Suppressor macrophage treated with lipopolysaccharide for 1 hour (primary cell): ENCODE measurements around the gene DNAJC15.
"Not testable (repeated sequence)": the region's sequence is repeated elsewhere in the genome, so short reads cannot be mapped to it uniquely, and the experiment has no call there.

ENCODE experiments used
- DNase-seq, 3 donors: peaks; one replicate each; pipeline ENCODE4 v3.0.0-alpha.2; 2020 to 2022

The DNAJC15 gene

DNA sequence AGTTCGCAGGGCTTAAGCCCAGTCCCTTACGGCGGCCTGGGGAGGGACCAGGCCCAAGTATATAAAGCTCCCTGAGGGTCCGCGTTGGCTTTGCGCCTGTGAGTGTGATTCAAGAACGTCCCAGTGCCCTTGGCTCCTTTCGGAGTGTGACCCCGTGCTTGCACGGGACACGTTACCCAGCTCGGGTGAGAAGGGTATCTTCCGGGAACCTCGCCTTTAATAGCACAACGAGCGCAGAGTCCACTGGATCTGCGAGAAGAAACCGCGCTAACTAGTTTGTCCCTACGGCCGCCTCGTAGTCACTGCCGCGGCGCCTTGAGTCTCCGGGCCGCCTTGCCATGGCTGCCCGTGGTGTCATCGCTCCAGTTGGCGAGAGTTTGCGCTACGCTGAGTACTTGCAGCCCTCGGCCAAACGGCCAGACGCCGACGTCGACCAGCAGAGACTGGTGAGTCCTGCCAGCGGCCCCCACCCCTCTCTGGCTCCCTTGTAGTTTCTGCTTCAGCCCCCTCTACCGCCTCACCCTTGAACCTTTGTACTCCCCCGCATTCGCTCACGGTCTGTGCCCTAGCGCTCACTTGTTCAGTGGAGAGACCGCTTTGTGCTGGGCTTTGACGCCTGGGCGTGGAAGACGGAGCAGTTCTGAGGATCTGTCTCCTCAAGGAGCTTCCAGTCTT, at the start of gene DNAJC15:
Gene DNAJC15, plus strand, starts transcription at position 298 of the 675 bp plus-strand sequence. Its CDS starts 41 bp downstream, at position 339.
- DNase-seq: peak; percentile 87 to 89 (median 88)

DNA sequence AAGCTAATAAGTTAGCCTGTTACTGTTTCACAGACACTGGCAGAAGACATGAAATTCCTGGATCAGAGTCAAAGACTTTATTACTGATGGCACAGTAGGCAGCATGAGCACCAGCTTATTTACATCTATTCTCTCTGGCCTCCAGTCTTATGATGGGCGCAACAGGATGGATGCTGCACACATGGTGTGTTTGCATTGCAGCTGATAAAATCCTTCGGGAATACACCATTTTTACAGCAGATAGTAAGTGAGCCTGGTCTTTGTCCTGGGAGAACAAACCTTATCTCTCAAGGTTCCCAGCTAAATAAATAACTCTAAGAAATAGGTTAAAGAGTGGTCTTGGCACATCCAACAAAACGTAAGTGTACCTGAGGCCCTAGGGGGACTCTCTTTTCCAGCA, 47.3 kb upstream of the DNAJC15 start:
- no peak for DNase-seq

DNA sequence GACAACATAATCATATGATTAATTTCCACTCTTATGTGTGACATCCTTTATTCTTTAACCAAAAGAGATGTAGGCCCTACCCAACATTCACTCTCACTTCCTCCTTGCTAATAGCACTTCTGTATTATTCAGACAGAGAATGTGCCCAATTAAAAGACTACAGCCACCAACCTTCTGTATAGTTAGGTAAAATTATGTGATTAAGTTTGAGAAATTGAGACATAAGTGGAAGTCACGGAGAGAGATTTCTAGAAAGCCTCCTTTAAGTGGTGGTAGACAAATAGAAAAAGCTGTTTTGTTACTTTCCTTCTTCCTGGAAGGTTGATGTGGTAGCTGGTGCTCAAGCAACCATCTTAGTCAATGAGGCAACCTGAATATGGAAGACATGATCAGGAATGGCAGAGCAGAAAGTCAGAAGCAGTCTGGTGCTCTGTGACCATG, 46.1 kb upstream of the DNAJC15 start:
- peak; percentile 33 to 65 (median 41) for DNase-seq

DNA sequence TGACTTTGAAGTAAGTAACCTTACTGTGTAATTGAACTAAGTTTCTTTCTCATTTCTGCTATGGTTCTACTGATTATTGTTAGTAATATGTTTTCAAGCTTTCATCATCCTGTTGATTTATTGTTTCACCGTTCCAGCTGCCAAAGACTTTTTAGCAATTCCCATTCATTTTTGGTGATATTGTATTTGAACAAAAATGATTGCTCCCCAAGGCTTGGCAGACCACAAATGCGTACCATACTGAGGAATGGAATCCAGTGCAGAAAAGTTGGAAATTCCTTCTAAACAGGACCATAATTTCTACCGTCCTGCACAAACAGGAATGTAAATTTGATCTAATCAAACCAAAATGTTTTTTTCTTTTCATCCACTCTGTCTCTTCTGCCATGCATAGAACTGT, 42.1 kb upstream of the DNAJC15 start:
- no peak for DNase-seq

DNA sequence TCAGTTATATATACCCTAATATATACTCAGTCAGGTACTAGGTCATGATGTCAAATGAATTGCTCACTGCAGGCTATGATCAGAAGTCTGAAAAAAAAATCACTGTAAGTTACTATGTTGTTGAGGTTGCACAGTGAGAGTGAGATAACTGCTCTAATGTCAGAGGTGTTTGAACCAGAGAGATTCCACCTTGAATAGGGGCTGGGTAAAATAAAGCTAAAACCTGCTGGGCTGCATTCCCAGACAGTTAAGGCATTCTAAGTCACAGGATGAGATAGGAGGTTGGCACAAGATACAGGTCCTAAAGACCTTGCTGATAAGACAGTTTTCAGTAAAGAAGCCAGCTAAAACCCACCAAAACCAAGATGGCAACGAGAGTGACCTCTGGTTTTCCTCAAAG, 41.5 kb upstream of the DNAJC15 start:
- no peak for DNase-seq

DNA sequence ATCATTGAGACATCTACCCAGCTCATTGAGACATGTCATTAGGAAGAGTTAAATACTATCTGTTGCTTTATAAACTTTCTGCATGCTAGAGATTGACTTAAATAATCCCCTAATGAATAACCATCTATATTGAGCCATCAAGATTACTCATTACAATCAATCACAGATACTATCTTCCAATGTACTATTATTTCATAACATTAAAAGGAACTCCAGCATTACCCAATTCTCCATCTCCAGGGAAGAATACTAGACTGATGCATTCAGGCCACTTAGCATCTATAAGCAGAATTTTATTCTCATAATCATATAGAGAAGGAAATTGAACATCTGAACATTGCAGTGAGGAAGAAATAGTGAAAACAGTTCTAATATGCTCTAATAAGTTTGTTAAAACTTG, 39.4 kb upstream of the DNAJC15 start:
- DNase-seq: peak; percentile 32 to 73 (median 63)

DNA sequence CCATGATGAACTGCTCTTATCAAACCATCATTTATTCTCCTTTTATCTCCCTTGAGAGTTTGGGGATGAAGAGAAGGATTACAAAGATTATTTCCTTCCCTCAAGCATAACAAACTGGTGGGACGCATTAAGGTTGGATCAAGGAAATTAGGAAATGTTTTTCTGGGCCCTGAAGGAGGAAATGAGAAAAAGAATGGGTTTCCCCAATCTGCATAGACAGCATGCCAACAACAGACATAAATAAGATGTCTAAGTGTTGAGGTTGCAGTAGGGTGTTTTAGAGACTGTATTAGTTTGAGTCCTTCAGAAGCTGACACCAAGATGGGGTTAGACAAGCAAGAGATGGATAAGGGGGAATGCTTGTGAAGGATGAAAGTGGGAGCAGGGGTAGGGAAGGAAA, 38.7 kb upstream of the DNAJC15 start:
- DNase-seq: peak; percentile 38 to 70 (median 67)

DNA sequence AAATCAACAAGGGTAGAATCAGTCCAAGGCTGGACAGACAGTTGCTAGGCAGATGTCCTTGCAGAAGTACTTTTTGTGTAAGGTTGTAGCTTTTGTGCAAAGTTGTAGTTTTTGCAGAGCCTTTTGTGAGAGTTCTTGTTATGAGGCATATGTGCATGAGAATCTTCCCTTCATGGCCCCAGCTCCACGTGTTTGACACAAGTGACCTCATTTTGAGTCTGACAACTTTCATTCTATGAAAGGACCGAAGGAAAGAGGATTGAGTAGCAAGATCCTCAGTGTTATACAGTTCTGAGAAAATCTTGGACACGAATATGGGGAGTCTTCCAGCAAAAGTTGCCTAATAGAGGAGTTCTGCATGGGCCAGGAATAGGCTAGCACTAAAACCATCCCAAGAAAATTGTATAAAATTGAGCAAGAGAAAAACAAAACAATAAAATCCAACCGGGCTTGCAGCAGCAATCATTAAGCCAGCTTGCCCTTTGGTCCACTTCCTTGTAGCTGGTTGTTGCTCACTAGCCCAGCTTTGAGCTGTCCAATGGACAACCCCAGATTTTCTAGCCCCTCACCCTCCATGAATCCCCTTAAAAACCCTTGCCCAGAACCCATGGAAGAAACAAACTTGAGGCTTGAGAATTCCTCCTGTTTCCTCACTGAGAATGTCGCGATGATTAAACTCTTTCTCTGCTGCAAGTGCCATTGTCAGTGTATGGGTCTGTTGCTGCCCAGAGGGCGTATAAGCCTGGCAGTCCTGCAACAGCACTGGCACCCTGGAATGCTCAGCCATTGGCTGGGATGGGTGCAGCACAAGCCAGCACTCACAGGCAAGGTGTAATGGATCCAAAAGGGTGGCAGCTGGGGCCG, 37.8 kb upstream of the DNAJC15 start:
- DNase-seq: no peak

DNA sequence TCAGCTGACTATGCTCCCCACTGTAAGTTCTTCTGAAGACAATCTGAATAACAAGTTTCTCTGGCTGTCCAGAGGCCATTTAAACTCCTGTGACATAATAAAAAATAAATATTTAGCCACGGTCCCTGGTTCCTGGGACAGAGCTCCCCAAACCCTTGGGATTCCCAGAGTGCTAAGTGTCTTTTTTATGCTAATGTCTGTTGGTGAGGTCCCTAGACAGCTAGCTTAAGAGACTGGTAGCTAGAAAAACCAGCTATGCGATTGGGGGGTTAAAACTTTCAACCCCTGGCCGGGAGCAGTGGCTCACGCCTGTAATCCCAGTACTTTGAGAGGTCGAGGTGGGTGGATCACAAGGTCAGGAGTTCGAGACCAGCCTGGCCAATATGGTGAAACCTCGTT, 37.2 kb upstream of the DNAJC15 start:
- DNase-seq: no peak

DNA sequence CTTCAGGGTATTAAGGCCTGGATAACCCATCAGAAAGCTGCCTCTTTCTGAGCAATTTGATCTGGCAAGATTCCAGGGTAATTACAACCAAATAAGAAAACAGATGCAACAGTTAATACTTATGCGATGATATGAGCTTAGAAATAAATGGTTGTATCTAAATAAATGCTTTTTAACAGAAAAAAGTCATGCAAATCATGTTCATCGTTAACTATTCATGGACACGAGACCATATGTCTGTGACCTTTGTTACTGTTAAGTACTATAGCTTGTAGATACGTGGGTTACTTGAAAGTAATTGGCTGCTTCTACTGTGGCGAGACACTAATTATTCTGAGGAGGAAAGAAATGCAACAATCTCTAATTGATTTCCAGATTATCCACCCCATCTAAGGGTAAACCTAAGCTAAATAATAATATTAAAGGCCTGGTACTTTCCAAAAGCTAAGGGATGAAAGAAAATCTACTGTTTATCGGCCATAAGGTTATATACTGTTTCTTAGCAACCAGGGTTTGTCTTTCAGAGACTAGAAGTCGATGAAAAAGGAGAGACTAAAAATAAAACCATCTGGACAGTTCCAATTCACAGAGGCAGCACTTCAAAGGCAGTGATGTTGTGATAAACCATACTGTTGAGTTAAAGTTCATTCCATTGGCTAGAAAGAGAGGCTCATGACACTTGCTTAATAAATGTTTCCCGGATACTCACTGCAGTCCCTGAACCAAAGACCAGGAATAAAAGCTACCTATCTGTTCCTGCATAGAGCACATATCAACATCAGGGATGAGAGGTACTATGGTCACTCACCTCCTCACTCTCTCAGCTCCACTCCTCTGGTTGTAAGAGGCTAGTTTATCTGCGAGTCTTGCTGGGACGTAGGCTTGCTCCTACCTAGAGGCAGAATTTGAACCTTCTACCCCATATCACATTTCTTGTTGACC, 32.8 kb upstream of the DNAJC15 start:
- DNase-seq: no peak

DNA sequence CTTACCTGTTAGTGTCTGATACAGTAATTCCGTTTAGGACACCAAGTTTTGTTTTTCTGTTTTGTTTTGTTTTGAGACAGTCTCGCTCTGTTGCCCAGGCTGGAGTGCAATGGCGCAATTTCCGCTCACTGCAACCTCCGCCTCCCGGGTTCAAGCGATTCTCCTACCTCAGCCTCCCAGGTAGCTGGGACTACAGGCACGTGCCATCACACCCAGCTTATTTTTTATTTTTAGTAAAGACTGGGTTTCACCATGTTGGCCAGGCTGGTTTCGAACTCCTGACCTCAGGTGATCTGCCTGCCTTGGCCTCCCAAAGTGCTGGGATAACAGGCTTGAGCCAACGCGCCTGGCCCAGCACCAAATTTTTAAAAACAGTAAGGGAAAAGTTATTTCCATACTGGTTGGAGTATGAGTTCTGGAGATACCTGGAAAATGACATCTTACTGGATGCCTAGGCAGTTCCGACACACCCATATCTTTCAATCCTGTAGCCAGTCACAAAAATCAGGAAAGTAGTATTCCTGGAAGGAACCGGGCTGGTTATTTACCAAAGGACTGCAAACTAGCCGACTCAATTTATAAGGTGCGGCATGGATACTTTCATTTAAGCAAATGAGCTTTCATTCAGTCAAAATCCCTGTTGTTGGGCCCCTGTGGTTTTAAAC, 32.0 kb upstream of the DNAJC15 start:
- not testable (repeated sequence) for DNase-seq

DNA sequence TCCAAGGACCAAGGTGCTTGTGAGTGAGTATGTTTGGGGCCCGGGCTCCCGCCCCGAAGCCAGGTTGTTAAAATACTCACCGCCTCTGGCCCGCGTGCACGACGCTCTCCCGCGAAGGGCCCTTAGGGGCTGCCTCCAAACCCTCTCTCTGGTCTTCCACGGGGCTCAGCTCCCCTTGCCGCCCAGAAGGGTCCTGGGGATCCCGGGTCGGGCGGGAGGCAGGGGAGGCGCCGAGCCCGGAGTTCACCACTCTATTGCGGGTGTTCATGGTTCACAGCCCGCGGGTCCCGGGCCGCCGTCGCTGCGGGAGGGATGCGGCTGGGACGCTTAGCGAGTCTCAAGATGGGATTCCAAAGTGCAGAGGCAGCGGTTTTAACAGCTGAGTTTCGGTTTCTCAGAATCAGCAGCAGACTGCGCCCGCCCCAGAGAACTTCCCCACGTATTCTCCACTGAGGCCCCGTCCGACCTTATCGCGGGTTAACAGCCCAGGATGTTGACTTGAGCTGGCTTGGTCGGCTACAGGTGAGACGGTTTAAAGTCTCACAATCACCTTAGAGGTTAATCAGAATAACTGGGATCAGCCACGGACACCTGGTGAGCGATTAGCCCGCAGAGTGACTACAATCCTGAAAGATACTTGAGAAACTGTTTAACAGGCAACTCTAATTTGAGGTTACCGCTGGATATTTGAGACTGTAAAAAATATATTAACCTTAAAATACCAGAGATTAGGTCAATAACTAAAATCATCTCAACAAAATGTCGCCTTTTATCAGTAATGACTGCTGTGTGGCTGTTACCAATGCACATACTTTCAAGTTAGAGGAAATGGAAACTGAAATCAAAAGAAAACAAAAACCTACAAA, 31.3 kb upstream of the DNAJC15 start, which contains the start of gene EPSTI1:
Gene EPSTI1, minus strand, starts transcription at position 344 of the 866 bp plus-strand sequence. Its CDS starts 76 bp downstream, at position 268.
- peak; percentile 93 to 97 (median 96) for DNase-seq

DNA sequence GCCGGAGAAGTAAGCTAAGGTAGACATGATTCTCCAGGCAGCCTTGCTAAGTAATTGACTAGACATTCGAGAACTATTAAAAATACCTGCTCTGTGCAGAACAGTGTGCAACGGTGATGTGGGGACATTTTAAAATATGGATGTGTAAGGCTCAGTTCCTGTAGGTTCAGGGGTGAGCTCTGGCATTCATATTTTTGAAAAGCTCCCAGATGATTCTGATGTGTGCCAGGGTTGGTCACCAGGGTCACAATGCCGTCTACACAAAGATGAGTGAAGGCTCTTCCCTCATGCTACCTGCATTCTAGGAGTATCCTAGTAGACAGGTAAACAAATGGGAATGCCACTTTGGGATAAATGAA, 30.6 kb upstream of the DNAJC15 start:
- no peak for DNase-seq

DNA sequence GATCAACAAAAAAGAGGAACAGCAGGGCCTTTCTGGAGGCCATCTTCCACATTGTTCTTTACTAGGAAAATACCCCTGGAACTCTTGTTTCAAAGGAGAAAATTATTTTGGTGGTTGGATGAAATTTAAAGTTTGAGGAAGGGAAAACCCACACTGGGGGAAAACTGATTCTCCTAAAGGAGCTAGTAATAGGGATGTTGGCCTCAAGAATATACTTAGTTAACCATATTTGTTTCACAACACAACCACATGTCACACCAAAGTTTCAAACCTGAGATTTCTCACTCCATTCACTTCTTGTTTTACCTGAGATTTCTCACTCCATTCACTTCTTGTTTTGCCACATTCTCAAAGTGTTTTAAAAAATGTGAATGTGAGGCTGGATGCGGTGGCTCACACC, 28.5 kb upstream of the DNAJC15 start:
- no peak for DNase-seq

DNA sequence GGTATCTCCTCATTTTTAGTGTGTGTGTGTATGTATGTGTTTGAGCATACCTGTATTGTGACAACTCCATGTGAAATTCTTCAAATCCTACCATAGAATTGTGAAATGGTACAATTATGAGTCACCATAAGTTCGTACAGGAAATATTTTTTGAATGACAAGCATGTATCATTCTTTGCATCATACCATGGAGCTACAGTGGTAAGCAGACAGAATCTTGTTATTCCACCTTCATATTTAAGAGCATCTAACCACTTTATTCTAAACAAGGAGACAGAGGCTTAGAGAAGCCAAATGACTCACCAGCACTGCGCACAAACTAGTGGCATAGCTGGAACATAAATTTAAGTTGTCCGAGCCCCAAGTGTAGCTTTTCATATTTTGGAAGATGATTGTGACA, 26.8 kb upstream of the DNAJC15 start:
- peak in 2 of 3 donors; percentile 74 to 75 for DNase-seq

DNA sequence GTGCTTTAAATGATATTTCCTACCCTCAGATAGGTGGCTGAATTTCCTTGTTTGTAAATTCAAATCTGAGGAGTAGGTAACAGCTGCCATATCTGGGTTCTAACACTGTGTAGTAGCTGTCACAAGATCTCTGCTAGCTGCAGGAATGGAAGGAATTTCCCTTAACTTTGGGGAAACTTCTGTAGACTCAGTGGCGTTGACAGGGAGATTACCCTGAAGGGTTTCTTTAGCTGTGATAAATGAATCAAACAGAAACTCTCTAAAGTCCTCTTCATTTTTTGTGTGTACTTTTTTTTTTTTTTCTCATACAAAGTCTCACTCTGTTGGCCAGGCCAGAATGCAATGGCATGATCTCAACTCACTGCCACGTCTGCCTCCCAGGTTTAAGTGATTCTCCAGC, 26.0 kb upstream of the DNAJC15 start:
- DNase-seq: peak; percentile 61 to 75 (median 66)

DNA sequence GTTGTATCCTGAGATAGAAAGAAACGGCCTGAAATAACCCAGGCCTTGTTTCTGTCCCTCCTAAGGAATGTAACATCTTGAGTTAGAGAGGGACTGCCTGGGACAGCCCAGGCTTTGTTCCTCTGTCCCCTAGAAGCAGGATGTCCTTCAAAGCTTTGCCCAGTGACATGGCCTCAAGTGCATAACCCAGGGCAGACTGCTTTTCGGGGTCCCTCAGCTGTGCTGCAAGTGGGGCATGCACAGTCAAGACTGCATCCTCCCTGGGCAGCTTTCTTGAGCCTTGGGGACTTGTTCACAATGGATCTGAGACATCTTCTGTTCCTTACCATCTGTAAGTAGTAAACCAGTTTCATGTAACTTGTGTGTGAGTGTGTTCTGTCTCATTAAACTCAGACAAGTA, 23.9 kb upstream of the DNAJC15 start:
- no peak for DNase-seq

DNA sequence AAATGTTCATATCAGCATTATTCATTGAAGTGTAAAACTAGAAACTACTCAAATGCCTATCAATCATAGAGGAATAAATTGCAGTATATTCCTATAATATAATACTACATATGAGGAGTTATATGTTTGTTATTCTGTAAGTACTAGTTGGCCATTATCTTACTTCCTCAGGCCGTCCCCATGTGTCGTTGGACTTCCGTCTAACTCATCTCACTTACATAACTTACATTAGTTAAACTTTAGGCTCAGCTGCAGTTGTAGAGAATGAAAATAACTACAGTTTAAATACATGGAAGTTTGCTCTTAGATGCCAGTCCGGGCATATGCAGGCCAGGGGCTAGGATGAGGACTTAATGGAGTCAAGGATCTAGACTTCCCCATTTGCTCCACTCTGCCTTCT, 22.7 kb upstream of the DNAJC15 start:
- peak in 2 of 3 donors; percentile 28 to 41 for DNase-seq

DNA sequence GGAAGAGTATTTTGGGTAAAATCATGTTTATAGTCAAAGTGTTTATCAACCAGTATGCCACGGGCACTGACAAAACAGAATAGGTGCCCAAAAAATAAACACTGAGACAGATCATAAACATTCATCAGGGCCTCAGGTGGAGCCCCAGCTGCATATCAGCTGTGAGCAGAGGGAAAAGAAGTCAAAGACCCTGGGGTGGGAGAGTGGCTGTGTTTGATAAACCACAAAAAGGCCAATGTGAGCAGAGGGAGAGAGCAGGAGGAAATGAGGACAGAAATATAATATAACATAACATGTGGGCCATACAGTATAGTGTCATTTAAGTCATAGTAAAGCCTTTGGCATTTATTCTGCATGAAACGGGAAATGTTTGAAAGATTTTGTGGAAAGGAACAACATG, 21.4 kb upstream of the DNAJC15 start:
- DNase-seq: no peak

DNA sequence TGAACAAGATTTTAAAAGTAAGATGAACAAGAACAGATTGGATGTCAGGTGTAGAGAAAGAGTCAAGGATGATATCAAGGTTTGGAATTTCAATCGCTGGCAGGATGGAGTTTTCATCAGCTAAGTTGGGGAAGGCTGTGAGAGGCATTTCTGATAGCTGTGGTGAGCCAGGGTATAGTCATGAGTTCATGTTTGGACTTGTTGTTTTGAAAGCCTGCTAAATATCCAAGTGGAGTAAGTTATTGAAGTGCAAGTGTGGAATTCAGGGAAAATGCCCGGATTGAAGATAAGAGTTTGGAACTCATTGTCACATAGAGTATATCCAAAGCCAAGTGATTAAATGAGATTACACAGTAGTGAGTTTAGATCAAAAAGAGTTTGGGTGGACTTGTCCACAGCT, 20.4 kb upstream of the DNAJC15 start:
- no peak for DNase-seq

DNA sequence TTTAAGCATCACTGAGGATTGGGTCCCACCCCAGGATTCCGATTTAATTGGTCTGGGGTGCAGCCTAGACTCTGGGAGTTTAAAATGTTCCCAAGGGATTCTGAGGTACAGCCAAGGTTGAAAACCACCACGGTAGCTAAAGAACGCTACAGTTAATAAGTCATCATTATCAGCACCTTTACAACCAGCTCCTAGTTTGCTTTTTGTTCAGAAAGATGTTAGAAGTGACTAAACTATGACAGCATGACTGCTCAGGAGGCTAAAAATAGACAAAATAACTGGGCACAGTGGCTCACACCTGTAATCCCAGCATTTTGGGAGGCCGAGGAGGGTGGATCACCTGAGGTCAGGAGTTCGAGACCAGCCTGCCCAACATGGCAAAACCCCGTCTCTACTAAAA, 19.7 kb upstream of the DNAJC15 start:
- no peak for DNase-seq
